HG02870 (cell line): ENCODE results near the gene PKN3.
"Not testable (repeated sequence)": the region's sequence is repeated elsewhere in the genome, so short reads cannot be mapped to it uniquely, and the experiment has no call there.

Source experiments
- ATAC-seq: cut with Tn5 transposase; IDR thresholded peaks from one replicate; pipeline ENCODE4 v1.9.1; 2021; ENCODE audit warnings: mild to moderate bottlenecking, moderate library complexity; ENCODE audit not compliant: unreplicated experiment

The PKN3 gene

GRCh38 chr9:128702445-128702948 is at the start of gene PKN3:
Gene PKN3 (plus strand): TSS chr9:128702503. CDS start chr9:128702916, 413 bp downstream.
- ATAC-seq, result peak; percentile 56

- no peak for ATAC-seq
These were observed 48.4 kb upstream of the PKN3 start for GRCh38 chr9:128653908-128654307.

- no peak for ATAC-seq
These were observed 47.8 kb upstream of the PKN3 start for GRCh38 chr9:128654481-128654880.

- ATAC-seq, result no peak
These were observed 45.6 kb upstream of the PKN3 start, which contains the start of gene DYNC2I2 for GRCh38 chr9:128656416-128657343. Gene DYNC2I2 (minus strand): TSS chr9:128656847. CDS start chr9:128656726, 121 bp downstream.

GRCh38 chr9:128657344-128657704 is 45.0 kb upstream of the PKN3 start:
- ATAC-seq, result no peak

- ATAC-seq, result no peak
These were observed 44.5 kb upstream of the PKN3 start for GRCh38 chr9:128657796-128658195.

GRCh38 chr9:128666481-128666941 is 35.8 kb upstream of the PKN3 start:
- not testable (repeated sequence) for ATAC-seq

GRCh38 chr9:128669786-128670185 is 32.5 kb upstream of the PKN3 start:
- no peak for ATAC-seq

GRCh38 chr9:128675382-128675781 is 26.9 kb upstream of the PKN3 start:
- no peak for ATAC-seq

- ATAC-seq, result no peak
These were observed 24.5 kb upstream of the PKN3 start for GRCh38 chr9:128677794-128678193.

GRCh38 chr9:128683340-128684064 is 18.8 kb upstream of the PKN3 start:
- no peak for ATAC-seq

- no peak for ATAC-seq
These were observed 18.3 kb upstream of the PKN3 start for GRCh38 chr9:128684065-128684324.

GRCh38 chr9:128684325-128685199 is 17.7 kb upstream of the PKN3 start:
- peak; percentile 27 for ATAC-seq

- no peak for ATAC-seq
These were observed 16.4 kb upstream of the PKN3 start for GRCh38 chr9:128685636-128686489.

- ATAC-seq, result no peak
These were observed 14.8 kb upstream of the PKN3 start for GRCh38 chr9:128687453-128687852.

GRCh38 chr9:128688501-128689292 is 13.6 kb upstream of the PKN3 start, which contains the start of gene SET:
Gene SET (plus strand): TSS chr9:128689222. CDS start chr9:128689583, 361 bp downstream.
- peak; percentile 63 for ATAC-seq

GRCh38 chr9:128689293-128689774 is 13.0 kb upstream of the PKN3 start:
- ATAC-seq, result peak; percentile 6

GRCh38 chr9:128689820-128690683 is 12.3 kb upstream of the PKN3 start:
- no peak for ATAC-seq
